NB4 (cell line): ENCODE results near the gene INTS1.

Experiments used
- CTCF ChIP-seq: IDR thresholded peaks from one replicate; pipeline ENCODE4 v1.5.1; 2012; ENCODE audit warnings: low read depth, low read length
- MYC ChIP-seq: IDR thresholded peaks from 2 replicates; pipeline ENCODE4 v1.6.1; 2011; ENCODE audit warnings: low read depth, low read length
- POLR2A ChIP-seq: IDR thresholded peaks from 2 replicates; pipeline ENCODE4 v1.6.1; 2011; ENCODE audit warnings: mild to moderate bottlenecking; ENCODE audit not compliant: insufficient read length; ENCODE audit errors: extremely low read depth

GRCh38 chr7:1498370-1499305, 5.6 kb downstream of the INTS1 start:
- TF ChIP-seq POLR2A (no peak), CTCF (no peak), MYC (no peak)
